GM21825 (cell line): ENCODE results near the gene RAB6B.

Source experiments
- ATAC-seq: cut with Tn5 transposase; IDR thresholded peaks from one replicate; pipeline ENCODE4 v1.9.1; 2021; ENCODE audit warnings: mild to moderate bottlenecking, moderate library complexity; ENCODE audit not compliant: unreplicated experiment

Gene RAB6B

DNA sequence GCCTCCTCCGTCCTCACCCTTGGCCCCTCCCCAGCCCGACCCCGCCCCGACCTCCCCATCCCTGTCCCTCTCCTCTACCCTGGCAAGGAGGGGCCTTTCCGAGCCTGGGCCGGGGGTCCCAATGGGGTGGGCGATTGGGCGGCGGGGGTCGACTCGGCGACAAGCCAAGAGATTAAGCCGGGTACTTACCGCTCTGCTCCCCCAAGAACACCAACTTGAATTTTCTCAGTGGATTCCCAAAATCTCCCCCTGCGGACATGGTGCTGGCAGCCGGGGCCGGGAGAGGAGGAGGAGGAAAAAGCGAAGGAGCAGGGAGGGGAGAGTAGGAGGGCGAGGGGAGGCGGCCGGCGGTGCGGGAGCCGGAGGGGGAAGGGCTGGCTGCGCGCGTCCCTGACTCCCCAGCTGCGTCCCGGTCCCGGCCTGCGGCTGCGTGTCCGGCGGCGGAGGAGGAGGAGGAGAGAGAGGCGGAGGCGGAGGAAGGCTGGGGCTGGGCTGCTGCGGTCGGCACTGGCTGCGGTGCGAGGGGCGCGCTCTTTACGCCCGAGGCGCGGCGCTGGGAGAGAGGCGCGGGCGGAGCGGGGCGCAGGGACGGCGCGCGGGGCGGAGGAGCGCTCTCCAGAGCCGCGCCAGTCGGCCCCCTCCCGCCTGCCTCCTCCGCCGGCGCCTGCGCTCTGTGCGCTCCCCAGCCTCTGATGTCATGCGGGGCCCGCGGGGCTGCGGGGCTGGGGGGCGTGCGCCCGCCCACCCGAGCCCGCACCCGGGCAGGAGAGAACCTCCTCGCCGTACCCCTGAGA is at the start of gene RAB6B:
TSS of gene RAB6B (minus strand) at position 675 of the 794 bp plus-strand sequence. CDS start at position 259, 416 bp downstream.
- ATAC-seq, result no peak

DNA sequence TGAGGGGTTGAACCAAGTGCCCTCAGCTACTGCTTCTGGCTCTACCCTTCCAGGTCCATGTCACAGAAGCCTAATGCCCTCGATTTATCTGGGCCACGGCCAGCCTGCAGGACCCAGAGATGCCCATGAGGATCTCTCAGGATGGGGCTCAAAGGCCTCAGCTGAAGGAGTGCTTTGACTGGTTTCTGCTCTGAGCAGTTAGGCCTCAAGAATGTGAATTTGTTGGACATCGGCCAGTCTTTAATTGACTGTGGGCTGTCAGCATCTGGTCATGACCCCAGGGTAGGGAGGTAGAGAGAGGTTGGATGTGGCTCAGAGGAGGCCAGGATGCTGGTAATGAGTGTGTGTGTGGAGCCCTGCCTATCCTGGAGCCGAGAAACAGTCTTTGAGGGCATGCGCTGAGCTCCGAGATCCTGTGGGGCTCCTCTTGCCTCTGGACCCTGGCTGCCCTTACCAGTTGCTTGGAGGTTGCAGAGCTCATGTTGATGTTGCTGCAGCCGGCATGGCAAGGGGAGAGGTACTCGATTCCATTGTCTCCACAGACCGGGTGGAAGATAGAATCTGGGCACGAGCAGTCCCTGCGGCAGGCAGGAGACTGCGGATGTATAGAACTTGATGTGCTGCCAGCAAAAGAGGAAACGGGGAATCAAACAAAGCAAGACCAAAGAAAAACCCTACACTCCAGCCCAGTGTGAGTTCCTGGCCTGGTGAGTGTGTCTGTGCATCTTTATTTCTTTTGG is 49.1 kb upstream of the RAB6B start:
- ATAC-seq, result no peak

DNA sequence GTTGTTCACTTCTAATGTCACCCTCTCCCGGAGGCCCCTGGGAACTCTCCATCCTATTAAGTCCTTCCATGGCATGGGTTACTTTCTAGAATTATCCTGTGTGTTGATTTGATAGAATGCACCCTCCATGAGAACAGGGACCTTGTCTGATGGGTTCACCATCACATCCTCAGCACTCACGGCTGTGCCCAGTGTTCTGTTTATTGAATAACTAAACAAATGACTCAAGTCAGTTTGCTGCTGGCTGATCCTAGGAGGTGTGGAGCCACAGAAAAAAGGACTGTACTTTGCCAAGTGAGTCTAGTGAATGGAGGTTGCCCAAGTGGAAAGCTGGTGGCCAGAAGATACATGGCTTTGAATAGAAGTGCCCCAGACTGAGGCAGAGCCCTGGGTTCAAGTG is 48.5 kb upstream of the RAB6B start:
- ATAC-seq, result no peak

DNA sequence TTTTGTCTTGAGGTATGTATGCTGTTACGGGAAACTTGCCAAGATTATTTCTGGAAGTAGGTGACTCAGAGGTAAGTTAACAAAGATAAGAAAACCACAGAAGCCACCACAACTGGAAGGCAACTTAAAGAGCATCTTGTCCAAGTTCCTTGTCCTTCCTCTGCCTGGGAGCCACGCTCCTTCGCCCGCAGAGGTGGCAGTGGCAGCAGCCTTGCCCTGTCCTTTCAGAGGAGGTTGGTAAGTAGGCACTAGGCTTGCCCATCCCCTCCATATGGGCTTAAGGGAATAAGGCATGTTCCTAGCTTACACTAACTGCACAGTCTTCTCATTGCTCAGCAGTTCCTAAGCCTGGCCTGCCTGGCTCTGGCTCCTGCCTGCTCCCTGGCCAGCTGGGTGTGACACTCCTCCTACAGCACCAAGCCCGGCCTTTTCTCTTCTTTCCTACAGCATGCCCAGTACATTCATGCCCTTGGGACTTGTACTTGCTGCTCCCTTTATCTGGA is 48.0 kb upstream of the RAB6B start:
- no peak for ATAC-seq

DNA sequence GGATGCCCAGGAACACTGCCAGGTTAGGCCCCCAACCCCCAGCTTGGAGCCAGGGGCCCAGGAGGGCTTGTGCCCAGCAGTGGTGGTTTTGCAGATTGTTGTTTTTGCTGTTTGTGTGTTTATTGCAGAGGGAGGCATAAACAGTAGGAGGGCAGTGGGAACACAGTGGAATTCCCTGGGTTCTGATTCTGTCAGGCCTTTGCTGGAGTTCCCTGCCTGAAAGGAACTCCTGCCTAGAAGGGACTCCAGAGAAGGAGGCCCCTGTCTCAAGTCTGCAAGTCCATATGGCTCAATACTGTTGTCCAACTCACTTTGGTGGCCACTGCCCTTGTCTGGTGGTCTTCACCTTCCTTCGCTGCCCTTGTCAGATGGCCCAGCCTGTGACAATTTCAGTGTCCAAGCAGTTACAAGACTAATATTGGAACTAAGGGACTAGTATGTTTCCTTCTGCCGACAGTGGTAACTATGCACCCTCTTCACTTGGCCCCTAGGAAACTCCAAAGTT is 47.4 kb upstream of the RAB6B start:
- no peak for ATAC-seq

DNA sequence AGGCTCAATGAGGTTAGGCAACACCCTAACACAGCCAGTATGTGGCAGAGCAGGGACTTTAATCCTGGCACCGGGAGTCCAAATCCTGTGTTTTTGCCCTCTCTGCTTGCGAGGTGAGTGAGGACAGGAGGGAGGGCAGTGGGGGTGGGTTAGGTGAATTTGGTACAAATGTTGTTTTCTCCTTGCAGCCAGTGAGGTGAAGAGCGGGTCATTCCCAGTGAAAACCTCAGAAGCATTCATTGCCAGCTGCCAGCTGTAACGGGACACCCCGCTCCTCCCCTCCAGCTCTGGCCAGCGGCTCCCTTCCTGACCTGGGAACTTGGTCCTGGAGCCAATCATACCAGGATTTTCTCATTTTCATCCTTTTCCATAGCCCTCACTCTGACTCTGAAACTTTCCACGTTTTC is 45.7 kb upstream of the RAB6B start:
- ATAC-seq, result no peak

DNA sequence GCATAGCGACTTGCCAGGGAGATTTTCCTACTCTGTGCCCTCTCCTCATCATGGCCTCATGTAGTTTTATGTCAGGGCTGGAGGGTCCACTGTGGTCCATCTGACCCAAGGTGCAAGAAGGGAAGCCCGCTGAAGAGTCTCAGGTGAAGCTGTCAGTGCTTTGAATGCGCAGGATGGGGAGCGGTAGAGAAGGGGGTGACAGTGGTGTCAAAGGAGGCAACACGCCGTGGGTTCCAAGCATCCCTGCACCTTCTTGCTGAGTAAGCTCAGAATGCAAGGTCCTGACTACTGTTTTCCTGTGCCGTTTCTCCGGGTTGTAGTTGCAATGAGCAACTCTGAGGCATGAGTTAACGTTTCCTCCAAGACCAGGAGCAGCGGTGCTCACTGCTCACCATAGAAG is 44.9 kb upstream of the RAB6B start:
- no peak for ATAC-seq

DNA sequence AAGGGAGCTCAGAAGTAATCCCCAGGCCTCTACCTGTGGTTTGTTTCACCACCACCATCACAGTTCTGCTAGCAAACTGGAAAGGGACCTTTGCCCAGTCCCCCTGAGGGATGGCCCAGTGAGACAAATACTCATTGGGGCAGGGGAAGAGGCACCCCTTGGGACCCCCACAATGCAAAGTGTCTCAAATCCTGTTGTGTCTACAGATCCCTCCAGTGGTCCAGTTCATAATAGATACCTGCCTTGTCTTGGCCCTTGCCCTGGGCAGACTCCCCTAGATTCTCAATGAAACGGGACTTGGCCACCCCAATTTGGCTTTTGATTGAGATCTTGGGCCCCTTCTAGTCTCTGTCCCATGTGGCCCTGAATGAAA is 43.8 kb upstream of the RAB6B start:
- no peak for ATAC-seq

DNA sequence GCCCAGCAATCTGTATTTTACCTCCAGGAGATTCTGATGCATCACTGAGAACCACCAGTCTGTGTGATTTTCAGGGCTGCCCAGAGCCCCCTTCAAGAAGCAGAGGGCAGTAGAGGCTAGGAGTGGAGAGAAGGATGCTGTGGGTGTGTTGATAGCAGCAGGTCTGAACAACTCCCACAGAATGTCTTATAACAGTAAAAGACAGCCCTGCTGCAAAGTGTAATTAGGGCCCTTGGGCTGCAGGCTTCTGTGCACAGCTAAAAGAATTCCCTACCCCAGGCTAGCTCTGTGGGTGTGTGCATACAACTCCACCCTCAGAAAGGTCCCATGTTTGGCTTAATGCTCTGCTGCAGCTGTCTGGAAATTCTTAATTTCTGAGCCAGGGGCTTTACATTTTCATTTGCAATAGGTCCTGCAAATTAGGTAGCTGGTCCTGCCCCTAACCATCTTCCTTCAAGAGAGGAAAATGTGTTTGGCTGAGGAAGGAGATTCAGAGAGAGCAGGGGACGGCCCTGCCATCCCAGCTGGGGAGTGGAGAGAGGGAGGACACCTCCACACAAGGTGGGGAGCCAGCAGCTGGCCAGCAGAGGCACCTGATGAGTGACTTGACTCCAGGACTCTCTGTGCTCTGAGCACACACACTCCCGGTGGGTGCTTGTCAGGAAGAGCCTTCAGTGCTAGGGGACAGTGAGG is 43.2 kb upstream of the RAB6B start:
- ATAC-seq, result no peak

DNA sequence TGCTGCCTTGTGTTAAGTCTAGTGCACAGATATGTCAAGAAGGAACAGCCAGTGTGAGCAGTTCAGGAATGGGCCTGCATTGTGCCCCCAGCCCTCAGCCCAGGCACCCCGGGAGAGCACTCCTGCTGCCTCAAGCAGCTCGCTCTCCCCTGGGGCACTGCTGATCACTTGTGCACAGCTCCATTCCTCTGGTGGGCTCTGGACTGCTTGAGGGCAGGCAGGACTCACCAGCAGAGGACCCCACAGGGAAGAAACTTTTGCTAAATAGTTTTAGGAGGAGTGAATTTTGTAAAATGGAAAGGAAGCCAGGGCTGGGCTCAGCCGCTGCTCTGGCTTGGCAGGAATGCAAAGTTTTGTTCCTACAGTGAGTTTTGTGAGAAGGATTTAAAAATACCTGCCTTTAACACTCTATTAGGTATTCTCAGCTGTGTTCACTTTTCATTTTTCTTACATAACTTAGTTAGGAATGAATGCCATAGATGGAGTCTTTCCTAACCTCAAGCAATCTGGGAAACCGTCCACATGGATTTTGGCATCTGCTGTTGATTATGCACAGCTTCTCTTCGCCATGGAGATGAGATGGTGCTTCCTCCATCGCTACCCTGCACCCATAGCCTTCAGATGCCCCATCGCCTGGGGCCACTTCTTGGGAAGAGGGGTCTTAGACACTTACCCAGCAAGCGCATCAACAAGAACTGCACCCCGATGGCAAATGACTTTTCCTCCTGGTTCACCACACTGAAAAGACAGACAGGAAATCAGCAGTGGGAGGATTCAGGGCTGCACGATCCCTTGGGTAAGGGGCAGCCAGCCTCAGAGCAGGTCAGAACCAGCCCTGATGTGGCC is 42.3 kb upstream of the RAB6B start:
- no peak for ATAC-seq

DNA sequence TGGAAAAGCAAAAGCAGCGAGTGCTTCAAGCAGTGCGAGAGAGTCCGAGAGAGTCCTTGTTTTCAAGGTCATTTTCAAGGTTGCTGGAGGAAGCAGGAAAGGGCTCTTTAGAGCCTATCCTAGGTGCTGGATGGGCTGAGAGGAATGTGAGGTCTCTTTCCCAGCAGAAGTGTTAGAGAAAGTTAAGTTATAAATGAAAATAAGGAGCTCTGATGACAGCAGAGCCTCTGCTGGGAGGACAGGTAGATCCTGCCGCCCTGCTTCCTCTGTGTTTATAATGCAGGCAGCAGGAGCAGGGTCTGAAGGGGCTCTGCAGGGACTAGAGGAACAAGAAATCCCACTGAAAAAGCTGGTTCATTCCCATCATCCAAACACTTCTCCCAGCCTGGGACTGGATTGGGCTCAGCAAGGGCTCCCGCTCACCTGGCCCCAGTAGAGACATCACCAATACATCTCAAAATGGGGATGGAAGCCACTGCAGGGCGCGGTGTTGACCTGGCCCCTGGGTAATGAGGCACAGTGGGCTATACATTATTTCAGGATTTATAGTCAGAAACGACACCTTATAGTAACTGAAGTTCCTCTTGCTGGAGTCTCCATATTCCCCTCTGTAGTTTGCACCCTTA is 41.5 kb upstream of the RAB6B start:
- ATAC-seq, result no peak

DNA sequence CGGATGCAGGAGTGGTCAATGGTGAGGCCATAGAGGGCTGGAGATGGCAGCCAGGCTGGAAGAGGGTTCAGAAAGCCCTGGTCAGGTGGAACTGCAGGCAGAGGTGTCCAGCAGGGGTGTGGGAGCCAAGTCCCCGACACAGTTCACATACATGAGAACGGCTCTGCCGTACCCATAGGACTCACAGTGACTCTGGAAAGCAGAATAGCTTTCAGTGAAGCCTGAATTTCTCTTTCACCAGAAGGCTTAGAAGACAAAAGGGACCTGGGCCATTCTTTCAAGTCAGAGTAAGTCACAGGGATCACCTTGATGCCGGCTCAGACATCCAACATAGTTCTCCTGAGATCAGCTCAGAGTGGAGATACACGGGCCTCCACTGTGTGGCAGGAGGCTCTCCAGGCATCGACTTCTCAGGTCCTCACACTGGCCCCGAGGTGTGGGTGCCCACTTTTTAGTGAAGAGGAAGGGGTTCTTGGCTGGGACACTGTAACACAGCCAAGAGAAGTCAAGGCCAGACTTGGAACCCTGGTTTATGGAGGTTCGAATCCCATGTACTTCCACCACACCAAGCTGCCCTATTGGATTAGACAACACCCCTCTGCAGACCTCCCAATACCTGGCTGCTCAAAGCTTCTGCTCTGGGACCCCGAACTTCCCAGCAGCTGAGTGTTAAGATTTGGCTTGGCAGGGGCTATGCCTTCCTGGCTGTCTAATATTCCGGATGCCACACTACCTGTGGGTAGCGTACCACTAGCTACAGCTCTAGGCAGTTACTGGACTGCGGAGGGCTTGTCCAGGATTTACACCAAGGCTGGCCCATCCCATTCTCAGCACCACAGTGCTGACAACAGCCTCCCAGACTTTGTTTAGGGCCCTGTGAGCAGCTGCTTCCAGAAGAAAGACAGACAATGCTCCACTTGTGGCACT is 40.4 kb upstream of the RAB6B start:
- ATAC-seq, result no peak

DNA sequence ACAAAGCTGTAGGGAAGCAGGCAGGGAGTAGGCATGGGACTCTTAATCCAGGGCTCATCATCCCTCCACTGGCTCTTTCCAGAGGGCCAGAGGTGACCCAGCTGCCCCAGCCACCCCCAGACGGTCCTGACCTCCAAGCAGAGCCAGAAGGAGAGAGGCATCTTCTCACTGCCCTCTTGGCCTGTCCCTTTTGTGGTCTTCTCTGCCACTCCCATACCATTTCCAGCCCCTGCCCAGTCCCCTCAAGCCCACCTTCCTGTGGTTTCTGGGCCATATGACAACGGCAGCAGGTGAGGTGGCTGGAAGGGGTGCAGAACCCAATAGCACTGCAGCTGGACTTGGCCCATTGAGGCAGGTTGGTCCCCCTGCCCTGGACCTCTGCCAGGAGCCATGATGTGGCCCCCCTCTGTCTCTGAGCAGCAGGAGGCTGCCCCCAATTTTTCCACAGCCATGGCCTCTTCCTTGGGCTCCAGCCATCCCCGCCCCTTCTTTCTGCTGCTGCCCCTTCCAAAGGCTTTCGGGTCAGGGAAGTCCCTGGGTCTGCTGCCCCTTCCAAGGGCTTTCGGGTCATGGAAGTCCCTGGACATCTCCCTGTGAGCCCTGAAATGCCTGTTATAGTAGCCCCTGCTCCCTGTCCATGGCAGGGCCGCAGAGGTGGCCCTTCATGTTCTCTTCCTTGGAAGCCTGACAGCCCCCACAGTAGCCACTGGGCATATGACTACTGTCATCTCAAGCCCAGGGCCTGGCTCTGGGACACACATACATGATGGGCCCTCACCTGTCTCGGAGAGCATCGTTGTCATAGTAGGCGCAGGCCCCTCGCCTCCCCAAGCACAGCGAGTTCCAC is 39.5 kb upstream of the RAB6B start:
- no peak for ATAC-seq

DNA sequence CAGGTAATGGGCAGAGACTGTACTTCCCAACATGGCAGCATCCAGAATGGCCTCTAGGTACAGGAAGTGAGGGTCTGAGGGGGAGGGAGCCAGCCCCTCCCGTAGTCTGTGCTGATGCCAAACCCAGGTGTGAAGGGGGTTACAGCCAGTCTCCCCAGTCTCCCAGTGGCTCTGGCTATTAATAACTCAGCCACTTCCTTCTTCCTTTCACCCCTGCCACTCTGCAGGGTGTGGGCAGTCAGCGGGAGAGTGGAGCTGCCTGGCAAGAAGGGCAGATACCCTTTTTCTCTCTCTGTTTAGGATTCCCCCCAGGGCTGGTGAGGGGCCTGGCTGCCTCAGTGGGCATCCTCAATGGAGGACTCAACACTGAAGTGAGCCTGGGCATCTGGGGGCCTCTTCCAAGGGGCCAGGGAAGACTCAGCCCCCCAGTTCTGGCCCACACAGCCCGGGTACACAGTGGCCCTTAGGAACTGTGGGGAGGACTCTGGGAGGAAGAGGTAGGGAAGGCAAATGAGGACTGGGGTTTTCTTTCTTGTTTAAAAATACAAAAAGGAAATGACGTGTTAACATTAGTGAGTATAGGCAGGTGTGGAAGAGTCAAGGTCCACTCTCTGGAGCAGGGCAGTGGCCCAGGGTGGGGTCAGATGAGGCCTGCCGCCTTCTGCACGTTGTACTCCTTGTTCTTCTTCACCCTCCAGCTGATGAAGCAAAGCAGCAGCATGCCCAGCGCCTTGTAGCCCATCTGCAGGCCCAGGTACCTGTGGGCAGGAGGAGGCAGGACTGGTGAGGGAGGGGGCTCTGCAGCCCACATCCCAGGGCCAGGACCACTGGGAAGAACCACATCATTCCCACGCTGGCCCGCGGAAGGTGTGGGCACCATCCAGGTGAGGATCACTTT is 38.6 kb upstream of the RAB6B start:
- ATAC-seq, result no peak

DNA sequence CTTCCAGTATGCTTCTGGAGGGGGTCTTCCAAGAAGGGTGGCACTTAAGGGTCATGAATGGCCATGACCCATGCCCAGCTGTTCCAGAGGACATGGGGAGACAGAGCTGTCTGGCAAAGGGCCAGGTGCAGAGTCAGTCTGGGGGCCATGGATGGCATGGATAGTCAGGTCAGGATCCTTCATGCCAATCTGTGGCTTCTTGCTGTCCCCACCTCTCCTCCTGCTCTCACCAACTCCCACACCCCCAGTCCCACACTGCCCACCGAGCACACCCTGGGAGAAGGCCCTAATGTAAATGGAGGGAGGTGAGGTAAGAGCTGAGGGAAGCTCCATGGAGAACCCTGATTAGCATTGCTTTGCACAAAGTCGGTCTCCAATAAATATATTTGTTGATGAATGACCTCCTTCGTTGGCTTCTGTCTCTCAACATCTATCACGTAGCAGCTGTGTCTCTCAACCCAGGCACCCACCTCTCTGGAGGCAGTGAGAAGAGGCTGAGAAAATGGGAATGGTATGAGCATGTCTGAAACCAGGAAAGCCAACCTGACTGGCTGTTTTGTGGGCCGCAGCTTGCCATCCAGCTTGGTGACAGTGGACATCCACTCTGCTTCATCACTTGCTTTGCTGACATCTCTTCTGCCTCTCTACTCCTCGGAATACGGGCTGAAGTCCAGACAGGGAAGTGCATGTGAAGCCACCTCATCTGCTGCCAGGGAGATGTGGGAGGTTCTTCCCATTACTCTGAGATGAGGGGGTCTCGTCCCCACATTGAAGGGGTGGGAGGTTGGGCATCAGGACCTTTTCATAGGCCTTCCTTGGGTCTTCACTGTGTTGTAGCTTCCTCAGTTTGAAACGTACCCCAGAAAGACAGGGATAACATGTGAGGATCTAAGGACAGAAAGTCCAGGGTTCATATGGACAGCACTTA is 37.7 kb upstream of the RAB6B start:
- ATAC-seq, result no peak

DNA sequence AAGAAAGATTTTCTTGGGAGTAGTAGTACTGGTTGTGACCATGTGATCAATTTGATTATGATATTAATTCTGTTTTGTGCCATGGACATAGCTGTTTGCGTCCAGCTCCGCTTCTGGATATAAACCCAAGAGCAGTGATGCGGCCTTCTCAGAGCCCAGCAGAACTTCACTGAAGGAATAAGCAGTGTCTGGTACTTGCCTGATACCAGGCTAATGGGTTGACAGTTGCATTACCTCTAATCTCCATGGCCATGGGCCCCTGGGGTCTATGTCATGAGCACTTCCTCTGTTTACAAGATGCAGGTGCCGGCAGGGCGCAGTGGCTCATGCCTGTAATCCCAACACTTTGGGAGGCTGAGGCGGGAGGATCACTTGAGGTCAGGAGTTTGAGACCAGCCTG is 36.3 kb upstream of the RAB6B start:
- no peak for ATAC-seq
